GM21360 (cell line): ENCODE measurements around the gene KCNJ12.
"Not testable (repeated sequence)": the region's sequence is repeated elsewhere in the genome, so short reads cannot be mapped to it uniquely, and the experiment has no call there.

Source experiments
- ATAC-seq: cut with Tn5 transposase; IDR thresholded peaks from one replicate; pipeline ENCODE4 v1.9.1; 2021; ENCODE audit warnings: mild to moderate bottlenecking, moderate library complexity; ENCODE audit not compliant: unreplicated experiment

Gene KCNJ12

DNA sequence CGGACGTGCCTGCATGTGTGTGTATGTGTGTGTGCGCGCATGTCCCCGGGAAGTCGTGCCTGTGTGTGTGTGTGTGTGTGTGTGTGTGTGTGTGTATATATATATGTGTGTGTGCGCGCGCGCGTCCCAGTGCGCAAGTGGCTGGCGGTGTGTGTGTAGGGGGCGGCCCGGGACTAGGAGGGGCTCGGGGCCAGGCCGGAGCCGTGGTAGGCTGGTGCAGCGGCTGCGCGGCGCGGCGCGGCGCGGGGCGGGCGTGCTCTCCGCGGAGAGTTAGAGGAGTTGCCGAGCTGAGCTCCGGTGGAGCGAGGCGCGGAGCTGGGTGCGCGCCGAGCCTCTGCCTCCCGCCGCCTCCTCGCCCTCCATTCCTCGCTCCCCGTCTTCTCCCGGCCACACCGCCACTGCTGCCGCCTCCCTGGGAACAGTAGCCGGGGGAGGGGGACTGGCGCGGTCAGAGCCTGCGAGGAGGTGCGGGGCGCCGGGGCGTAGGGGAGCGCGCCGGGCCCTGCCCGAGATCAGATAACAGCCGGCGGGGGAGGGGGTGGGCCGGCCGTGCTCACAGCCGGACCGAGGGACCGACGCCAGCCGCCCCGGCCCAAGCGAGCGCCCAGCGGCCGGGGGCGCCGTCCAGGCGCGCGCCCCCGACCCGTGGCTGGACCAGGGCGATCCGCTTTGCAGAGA lies at the start of gene KCNJ12:
Gene KCNJ12 (plus strand): TSS at position 277 of the 678 bp plus-strand sequence. CDS start 38,986 bp downstream, outside the sequence.
- no peak for ATAC-seq

DNA sequence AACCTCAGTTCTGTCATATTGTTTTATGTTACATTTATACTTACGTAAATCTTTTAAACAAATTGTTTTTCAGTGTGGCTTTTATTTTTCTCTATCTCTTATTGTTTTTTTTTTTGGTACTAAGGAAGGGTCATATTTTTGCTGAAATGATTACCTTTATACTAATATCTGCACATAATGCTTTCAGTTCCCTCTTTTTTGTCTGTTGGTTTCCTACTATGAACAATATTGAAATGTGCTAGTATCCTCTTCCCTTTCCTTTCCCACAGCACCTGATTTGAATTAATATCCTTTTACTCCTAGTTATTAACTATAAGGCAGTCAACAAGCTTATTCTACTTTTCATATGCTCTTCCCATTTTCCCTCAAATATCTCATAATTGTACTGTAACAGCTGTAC lies 48.2 kb upstream of the KCNJ12 start:
- ATAC-seq: peak; percentile 49

DNA sequence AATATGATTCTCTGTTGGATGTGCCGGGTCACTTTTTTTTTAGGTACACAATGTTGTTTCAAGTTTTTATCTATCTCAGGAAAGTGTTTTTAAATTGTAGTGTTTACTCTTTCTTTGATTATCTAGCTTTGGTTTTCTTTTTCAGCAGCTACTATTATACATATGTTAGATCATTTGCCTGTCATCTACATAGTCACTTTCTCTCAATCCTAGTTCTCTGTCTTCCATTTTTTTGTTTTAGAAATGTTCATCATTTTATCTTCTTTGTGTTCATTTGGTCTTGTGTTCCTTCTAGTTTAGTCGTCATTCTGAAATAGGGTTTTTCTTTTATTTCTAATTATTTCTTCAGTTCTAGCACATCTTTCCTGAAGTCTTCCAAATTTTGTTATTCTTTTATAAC lies 47.4 kb upstream of the KCNJ12 start:
- not testable (repeated sequence) for ATAC-seq

DNA sequence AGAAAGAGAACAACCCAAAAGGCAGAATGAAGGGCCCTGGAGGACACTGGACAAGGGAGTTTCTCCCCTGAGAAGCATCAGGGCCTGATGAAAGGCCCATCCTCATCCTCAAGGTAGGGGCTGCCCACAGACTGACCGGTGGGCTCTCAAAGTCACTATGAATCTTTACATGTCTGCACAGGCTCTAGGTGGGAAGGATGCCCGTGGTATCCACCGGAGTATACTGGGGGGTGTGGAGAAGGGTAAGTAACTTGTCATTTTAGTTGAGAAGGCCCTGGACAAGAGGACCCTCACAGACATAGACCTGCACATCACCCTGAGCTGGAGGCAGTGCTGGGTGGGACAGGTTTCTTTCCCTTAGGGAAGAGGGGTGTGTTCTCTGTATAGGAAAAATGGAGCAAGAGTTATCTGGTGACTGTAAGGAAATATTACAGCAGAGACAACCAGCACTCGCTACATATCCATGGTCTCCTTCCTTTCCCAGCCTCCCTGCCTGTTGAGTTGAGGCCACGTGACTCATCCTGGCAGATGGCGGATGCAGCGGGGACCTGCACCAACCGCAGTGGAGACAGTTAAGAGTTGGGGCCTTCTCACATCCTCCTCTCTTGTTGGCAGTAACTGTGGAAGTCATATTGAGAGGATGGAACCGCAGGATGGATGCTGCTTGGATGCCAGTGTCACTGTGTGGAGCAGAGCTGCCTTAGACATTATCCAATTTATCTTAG lies 45.6 kb upstream of the KCNJ12 start:
- ATAC-seq: no peak

DNA sequence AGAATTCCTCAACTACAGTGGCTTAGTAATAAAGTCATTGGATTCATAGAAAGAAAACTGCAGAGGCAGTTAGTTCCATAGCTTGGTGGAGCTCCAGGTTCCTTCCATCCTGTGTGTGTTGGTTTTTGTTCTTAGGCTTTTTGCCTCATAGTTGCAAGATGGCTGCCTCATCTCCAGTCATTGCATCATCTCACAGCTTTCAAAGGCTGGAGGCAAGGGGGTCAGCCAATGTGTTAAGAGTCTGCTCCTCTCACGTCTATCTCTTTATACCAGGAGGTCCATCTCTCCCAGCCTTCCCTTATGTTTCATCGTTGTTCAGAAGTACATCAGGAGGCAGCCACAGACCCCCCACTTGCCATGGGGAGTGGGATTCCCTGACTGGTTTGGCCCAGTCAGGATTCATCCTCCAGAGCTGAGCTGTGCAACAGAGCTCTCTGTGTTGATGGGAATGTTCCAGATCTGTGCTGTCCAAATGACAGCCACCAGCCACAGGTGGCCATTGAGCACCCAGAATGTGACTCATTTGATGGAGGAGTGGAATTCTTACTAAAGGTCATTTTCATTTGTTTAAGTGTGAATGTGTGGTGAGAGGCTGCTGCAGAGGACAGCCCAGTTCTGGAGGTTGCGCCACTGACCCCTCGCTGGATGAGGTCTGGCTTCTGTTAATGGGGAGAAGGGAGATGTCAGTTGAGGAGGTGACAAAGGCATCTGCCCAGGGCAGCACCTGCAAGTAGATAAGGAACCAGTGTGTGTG lies 39.4 kb upstream of the KCNJ12 start:
- ATAC-seq: not testable (repeated sequence)

DNA sequence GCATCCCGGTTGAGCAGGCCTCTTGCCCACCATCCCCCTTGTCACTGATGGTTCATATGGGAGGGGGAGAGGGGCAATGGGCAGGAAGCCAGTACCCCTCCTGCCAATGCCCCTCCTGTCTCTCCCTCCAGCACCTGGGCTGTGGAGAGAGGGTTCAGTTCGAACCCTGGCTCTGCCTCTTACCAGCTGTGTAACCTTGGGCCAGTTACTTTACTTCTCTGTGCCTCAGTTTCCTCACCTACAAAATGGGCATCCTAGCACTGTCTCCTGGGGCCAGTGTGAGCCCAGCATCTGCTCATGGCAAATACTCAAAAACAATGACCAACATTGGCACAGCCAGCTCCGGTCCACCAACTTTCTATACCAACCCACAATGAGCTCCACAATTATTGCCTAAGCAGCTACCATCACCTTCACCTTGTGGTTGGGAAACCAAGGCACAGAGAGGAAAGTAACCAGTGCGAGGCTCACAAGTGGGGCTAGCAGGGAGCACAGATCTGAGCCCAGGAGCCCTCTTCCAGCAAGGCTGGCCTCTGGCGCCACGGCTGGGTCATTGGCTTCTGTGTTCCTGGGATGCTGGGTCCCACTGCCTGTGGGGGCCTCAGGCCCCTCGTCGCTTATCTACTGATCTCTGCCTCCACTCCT lies 38.1 kb upstream of the KCNJ12 start:
- ATAC-seq: not testable (repeated sequence)

DNA sequence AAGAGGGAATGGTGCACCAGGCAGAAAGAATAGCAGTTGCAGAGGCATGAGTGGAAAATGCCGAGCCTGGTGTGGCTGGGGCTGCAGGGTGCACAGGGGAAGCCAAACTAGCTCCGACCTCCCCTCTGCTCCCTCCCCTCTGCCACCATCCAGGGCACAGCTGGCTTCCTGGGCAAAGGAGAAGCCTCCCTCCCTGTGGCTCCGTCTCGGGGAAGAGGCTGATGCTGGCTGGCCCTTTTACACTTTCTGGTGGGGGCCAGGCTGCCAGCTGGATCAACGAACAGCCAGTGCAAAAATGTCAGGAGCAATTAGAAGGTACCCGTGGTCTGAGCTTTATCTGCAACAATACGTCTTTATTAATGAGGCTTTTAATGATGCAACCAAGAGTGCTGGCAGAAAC lies 37.1 kb upstream of the KCNJ12 start:
- ATAC-seq: no peak

DNA sequence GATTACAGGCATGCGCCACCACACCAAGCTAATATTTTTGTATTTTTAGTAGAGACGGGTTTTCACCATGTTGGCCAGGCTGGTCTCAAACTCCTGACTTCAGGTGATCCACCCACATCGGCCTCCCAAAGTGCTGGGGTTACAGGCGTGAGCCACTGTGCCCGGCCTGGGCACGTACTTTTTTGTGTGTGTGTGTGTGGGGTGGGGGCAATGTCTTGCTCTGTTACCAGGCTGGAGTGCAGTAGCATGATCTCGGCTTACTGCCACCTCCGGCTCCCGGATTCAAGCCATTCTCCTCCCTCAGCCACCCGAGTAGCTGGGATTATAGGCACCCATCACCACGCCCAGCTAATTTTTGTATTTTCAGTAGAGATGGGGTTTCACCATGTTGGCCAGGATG lies 36.6 kb upstream of the KCNJ12 start:
- not testable (repeated sequence) for ATAC-seq

DNA sequence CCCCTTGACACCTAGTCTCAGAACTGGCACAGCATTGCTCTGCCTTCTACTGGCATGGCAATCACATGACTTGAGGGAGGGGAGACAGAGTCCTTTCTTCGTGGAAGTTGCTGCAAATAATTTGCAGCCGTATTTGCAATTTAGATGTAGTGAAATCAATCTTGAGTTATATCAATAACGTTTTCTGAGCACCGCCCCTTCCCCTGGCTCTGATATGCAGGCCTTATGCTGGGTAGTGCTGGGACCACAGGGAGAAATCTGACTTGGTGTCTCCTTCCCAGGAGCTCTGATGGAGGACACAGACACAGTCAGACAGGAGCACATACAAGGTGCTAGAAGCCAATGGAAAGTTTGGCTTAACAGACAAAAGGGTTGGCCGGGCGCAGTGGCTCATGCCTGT lies 35.8 kb upstream of the KCNJ12 start:
- not testable (repeated sequence) for ATAC-seq

DNA sequence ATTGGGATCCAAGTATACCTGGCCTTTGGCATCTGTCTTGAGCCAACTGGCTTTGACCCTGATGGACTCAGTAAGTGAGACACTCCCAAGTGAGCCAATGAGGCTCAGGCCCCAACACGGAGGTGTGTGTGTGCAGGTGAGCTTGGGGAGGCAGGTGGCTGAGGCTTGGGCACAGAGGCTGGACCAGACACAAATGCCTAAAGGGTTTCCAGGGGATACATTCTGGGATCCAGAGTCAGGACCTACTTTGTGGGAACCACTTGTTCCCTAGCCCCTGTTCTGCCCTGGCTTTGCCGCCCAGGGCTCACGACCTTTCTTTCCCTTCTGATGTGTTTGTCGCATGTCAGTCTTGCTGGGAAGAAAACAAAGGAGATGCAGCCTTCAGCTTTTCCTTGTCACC lies 34.9 kb upstream of the KCNJ12 start:
- ATAC-seq: not testable (repeated sequence)

DNA sequence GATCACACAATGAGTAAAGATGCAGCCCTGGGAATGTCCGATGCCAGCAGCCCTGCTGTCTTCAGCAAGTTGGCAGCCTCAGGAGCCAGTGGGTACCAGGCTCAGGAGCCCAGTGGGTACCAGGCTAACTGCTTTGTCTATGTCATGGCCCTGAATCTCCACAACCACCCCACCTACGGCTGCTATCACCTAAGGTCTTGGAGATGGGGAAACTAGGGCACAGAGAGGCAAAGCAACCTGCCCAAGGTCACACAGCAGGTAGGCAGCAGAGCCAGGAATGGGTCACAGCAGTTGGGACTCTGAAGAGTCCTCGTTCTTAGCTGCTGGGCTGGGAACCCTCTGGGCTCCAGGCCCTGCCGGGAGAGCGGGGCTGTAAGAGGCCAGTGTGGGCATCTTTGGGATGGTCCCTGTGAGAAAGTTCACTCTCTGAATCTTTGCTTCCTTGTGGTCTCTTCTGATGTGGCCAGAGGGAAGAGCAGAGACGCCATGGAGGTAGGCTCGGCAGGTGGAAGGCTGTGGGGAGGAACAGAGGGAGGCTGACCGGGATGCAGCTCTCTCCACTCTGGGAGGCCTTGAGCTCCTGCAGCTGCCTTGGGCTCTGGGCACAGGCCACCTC lies 34.1 kb upstream of the KCNJ12 start:
- ATAC-seq: not testable (repeated sequence)

DNA sequence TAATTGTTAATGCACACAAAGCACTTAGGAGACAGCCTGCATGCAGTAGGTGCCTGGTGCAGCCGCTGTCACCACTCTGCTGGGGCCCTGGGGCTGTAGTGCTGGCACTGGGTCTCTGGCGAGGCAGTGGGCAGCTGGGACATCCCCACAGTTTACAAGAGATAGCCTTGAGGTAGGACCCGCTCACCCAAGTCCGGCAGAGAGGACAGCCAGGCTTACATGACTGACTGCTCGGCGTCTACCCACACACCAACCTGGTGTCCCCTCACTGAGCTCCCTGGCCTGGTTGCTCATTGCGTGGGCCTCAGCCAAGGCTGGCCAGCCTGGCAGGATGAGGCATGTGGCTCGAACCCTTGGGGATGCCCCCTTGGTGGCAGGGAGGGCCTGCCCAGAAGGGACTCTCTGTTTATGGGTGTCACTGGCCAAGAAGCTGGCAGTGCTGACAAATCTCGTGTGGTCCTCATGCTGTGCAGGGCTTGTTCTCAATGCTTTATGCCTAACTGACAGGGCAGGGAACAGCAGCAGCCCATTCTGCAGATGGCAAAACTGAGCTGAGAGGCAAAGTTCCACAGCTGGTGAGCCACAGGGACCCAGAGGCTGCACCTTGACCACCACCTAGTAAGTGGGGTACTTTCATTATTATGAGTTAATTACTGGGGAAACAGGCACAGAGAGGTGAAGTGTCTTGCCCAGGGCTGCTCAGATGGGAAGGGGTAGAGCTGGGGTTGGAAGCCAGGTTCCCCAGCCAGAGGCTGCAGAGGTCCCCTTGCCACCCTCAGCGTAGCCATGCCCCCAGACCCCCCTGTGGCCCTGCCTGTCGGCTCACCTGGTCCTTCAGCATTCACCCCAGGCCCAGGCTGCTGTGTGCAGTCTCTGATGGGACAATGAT lies 32.9 kb upstream of the KCNJ12 start:
- not testable (repeated sequence) for ATAC-seq

DNA sequence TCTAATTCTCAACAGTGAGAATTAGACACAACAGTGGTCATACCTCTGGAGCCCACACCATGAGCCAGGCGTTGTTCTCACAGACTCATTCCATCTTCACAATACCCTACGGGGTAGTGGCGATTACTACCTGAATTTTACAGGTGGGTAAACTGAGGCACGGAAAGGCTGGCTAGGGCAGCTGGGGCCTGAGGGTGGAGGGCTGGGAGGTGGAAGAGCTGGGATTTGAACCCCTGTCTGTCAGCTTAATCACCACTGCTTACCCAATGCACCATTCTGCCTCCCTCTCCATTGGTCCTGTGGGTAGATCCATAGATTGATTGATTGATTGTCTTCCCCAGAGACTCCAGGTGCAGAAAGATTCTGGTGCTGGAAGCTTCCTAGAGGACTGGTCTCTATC lies 31.4 kb upstream of the KCNJ12 start:
- ATAC-seq: not testable (repeated sequence)

DNA sequence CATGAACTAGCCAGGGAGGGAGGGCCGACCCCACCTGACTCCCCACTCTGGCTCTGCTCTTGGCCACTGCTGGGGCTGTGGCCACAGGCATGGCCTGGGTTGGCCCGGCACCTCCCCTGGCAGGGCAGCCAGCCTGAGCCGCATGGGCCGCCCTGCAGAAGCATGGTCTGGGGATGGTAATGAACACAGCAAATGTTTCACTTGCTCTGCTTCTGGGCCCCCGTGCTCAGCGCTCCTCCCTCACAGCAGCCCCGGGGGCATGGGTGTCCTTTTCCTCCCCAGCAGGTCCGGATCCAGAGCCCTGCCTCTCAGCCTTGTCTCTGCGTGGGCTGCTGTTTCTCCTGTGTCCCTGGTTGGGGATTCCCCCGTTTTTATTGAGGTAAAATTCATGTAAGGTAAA lies 30.9 kb upstream of the KCNJ12 start:
- ATAC-seq: no peak

DNA sequence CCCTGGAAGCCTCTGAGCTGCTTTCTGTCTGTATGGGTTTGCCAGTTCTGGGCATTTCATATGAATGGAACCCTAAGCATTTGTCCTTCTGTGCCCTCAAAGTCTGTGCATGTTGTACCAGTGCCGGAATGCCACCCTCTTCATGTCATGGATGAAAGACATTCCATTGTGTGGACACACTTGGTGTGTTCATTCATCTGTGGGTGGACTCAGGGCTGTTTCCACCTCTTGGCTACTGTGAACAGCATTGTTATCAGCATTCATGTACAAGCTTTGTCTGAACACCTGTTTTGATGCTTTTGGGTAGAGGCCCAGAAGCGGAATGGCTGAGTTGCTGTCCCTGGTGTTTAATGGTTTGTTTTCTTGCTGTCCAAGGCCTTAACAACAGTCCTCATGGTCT lies 30.1 kb upstream of the KCNJ12 start:
- not testable (repeated sequence) for ATAC-seq

DNA sequence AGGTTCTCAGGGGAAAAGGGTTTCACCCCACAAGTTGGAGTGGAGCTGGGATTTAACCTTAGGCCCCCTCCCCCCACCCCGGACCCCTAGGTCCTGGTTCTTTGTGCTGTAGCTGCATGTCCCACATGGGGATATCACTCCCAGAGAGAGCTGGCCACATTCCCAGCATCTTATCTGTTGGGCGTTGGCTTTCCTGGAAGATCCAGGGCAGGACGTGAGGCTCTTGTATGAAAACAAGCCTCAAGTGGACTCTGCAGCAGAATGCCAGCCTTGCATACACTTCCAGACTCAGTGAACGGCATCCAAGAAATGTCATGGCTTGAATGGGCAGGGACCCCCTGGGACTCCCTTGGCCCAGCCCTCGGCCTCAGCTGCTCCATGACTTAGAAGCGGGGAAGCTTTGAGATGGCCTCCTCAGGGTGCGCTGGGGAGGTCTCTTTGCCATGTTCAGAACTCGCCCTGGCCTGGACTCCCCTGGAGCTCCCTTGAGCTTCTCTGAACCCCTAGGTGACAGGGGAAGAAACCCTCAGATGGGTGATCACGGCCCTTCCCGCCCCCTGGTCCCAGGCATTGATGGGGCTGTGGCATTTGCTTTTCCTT lies 29.4 kb upstream of the KCNJ12 start:
- not testable (repeated sequence) for ATAC-seq

DNA sequence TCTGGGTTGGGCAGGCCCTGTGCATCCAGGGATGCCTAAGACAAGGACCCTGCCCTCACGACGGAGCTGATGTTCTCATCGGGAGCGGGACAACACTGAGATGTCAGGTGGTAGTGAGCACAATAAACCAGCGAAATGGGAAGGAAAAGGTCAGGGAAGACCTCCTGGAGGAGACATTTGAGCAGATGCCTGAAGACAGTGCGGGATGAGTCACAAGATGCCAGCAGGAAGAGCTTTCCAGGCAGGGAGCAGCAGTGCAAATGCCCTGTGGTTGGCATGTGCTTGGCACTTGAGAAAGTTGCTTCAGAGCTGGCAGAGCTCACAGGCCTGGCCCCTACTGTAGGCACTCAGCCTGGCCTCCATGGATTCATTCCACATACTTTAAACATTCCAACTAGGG lies 28.5 kb upstream of the KCNJ12 start:
- ATAC-seq: not testable (repeated sequence)

DNA sequence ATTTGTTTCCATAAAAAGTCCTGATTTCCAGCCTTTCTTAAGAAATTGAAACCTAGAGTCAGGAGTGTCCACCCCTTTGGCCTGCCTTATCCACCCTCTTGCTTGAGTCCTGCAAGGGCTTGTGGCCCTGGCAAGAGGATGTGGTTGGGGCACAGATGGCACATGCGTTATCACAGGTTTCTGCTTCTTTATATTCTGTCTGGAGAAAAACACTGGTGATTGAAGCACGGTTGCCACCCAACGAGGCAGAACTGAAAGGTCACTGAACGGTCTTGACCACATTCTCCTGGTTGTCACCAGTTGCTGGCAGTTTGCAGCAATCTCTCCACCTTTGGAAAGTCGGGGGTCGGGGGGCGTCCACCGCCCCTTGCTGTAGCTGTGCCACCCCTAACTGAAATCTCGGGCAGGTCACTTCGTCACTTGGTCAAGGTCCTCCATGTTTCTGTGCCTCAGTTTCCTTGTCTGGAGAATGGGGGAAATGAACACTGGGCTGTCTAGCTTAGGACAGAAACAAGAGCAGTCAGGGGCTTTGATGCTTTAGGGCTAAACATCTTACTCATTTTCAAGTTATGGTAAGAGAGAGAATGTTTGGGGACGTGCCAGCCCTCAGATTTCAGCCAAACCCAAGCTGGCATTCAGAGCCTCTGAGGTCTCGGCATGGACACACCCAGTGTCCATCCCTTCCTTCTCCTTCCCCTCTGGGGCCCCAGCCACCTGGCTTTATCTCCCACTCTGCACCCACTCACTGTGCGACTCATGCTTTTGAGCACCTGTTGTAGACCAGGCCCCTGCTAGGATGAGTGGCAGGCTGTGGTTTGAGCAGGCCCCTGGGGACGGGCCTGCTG lies 27.9 kb upstream of the KCNJ12 start:
- not testable (repeated sequence) for ATAC-seq

DNA sequence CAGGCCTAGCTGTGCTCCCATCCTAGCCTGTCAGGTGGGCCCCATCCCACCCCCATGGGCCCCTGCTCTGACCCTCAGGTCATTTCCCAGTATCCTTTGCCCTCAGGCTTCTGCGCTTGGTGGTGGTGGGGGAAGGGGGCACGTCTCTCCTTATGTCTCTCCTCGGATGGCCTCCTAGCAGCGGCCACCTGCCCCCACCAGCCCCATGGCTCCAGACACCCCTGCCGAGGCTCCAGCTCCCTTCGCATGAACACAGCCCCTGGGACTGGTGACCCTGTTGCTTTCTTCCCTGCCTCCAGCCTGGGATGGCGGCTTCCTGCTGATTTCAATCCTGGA lies 27.3 kb upstream of the KCNJ12 start:
- ATAC-seq: not testable (repeated sequence)
